Body of pancreas (tissue), 4 donors: Measurements from ENCODE around the gene QKI. TPM values are rescaled to one million over a fixed set of nuclear protein-coding genes. Genes with fewer than 3 reads are reported as not detected.

Experiments used
- ATAC-seq: fragments of 150-250 bp; one replicate; pipeline ENCODE4 v1.9.1; 2016
- DNase-seq, 4 donors: peaks; one replicate each; pipeline ENCODE4 v3.0.0-alpha.2; 2019
- H3K27ac ChIP-seq, 4 donors: fragments of 200-600 bp; sonication (generic); 1 replicate in 3 of 4; 2 replicates in 1 of 4; pipeline versions ENCODE4 v1.5.1 to v1.6.1; 2016 to 2019; ENCODE audit warnings: mild to moderate bottlenecking in 1 of 4, mixed read lengths in 1 of 4, moderate library complexity in 1 of 4
- H3K27me3 ChIP-seq, 2 donors: fragments of 200-600 bp; sonication (generic); one replicate each; pipeline ENCODE4 v1.6.0; 2016; ENCODE audit warnings: mild to moderate bottlenecking in 1 of 2
- H3K36me3 ChIP-seq, 2 donors: fragments of 200-600 bp; sonication (generic); replicated peaks in 1 of 2; 2 replicates each; pipeline ENCODE4 v1.5.1; 2016; ENCODE audit warnings: low read depth in 2 of 2; ENCODE audit not compliant: insufficient read depth in 1 of 2
- H3K4me1 ChIP-seq: fragments of 200-600 bp; sonication (generic); one replicate; pipeline ENCODE4 v1.6.0; 2016
- H3K4me3 ChIP-seq, 2 donors: fragments of 200-600 bp; sonication (generic); 1 replicate in 1 of 2; 2 replicates in 1 of 2; pipeline ENCODE4 v1.5.1; 2016 to 2019
- H3K9me3 ChIP-seq, 3 donors: fragments of 200-600 bp; sonication (generic); 1 replicate in 2 of 3; 2 replicates in 1 of 3; pipeline ENCODE4 v1.5.1; 2016
- POLR2A ChIP-seq, 3 donors: fragments of 450-650 bp; IDR thresholded peaks; one replicate each; pipeline ENCODE4 v1.6.1; 2016; ENCODE audit warnings: antibody characterized with exemption in 3 of 3, mild to moderate bottlenecking in 2 of 3
- WGBS, 2 donors: methylation state at CpG; one replicate each; pipeline ENCODE4 v1.1.5; 2017; 5-methylcytosine and 5-hydroxymethylcytosine counted together
- intact Hi-C: fragments of 100-400 bp; cut with DNase I; formaldehyde crosslinking; loops from one replicate; pipeline ENCODE4 v1.15.1; 2023
- total RNA-seq, 2 donors: library from RNA; depleted of rRNA; stranded (reverse); fragments of >200 nt; gene quantifications; one replicate each; pipeline ENCODE4 v1.1.0, GENCODE V29; 2016
- TF ChIP-seq, protein P1 (sequence below), 7 experiments: fragments of 450-650 bp in 4 of 7; fragments of 200-600 bp in 3 of 7; sonication (generic) in 3 of 7; IDR thresholded peaks; one replicate each; pipeline ENCODE4 v1.5.1; 2016 to 2019; ENCODE audit warnings: antibody characterized with exemption in 7 of 7

The QKI gene
- total RNA-seq, 2 donors from 2014 or later = 60.4 to 61.3 TPM

DNA sequence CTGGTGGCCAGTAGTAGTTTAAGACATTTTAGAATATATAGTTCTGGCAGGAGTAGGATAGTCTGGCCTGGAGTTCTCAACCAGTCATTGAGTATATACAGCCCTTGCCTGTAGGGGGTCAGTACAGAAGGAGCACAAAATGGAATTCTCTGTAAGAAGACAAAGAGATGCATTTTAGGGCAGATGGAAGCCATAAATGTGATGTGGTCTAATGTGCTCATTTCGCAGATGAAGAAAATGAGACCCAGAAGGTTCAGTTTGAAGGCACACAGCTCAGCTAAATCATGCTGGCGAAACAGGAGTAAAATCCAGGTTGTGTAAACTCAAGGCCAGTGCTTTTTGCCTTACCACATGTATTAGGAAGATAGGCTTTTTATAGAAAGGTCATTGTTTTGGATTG lies 29.6 kb downstream of the QKI start:
- H3K27me3 ChIP-seq = no peaks in the 10 kb centered on the region
- TF ChIP-seq POLR2A (IDR thresholded peaks at IDR 0.05) = no peak
- TF ChIP-seq, protein P1, sequence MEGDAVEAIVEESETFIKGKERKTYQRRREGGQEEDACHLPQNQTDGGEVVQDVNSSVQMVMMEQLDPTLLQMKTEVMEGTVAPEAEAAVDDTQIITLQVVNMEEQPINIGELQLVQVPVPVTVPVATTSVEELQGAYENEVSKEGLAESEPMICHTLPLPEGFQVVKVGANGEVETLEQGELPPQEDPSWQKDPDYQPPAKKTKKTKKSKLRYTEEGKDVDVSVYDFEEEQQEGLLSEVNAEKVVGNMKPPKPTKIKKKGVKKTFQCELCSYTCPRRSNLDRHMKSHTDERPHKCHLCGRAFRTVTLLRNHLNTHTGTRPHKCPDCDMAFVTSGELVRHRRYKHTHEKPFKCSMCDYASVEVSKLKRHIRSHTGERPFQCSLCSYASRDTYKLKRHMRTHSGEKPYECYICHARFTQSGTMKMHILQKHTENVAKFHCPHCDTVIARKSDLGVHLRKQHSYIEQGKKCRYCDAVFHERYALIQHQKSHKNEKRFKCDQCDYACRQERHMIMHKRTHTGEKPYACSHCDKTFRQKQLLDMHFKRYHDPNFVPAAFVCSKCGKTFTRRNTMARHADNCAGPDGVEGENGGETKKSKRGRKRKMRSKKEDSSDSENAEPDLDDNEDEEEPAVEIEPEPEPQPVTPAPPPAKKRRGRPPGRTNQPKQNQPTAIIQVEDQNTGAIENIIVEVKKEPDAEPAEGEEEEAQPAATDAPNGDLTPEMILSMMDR (IDR thresholded peaks at IDR 0.05) = no peak
- intact Hi-C loops = no loop called here
- 55 to 61% methylated on average over 2 of the region's 2 CpGs for WGBS, 2 donors
- H3K9me3 ChIP-seq = no peaks in the 10 kb centered on the region
- H3K27ac ChIP-seq = no peak overlapping the region
- ATAC-seq = peak; percentile 24
- peaks cover 30% of the 10 kb centered on the region for H3K4me1 ChIP-seq
- no peak overlapping the region for H3K4me3 ChIP-seq
- no peak for DNase-seq
- H3K36me3 ChIP-seq = no peaks in the 10 kb centered on the region

DNA sequence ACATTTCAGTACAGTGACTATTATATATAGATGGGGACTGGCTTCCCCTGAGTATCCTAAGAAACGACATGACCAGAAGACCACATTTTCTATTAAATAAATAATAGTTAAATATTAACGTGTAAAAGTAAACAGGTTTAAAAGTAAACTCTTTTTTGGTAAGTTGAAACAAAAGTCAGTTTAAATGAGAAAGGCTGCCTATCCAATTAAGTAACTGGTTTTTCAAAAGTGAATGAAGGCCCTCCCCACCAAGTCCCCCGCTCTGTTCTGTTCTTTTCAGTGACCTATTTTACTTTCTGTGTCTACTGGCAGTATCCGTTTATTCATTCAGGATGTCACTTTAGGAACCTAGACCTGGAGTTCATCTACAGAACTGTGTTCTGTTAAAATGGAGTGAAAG lies 32.0 kb downstream of the QKI start:
- H3K27ac ChIP-seq = no peak overlapping the region
- peaks cover 26% of the 10 kb centered on the region for H3K4me1 ChIP-seq
- DNase-seq (no peak), ATAC-seq (no peak)
- no peaks in the 10 kb centered on the region for H3K9me3 ChIP-seq
- H3K36me3 ChIP-seq = no peaks in the 10 kb centered on the region
- no peaks in the 10 kb centered on the region for H3K27me3 ChIP-seq
- 44% methylated on average over 4 of the region's 4 CpGs for WGBS, 2 donors
- intact Hi-C loops = no loop called here
- H3K4me3 ChIP-seq = no peak overlapping the region
- no peak for TF ChIP-seq POLR2A (IDR thresholded peaks at IDR 0.05)
- TF ChIP-seq, protein P1 (IDR thresholded peaks at IDR 0.05) = no peak

DNA sequence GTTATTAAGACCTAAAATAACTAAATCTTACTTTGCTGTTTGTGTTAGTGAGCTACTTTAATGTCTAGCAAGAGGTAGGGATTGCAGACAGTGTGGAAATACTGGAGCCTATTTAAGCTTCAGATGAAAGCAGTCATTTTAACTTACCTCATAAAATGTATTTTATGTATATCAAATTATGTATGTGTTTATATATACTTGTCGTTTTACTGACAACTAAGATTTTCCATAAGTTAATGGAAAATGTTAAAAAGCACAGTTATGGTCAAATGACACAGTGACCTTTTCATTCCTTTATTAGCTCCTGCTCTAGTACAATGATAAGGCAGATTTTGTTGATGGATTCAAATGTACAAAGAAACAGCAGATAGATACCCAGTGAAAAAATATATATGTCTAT lies 34.6 kb downstream of the QKI start:
- H3K4me1 ChIP-seq = peaks cover 12% of the 10 kb centered on the region
- WGBS, 2 donors = 6 to 13% methylated on average over 1 of the region's 1 CpG
- no peak for TF ChIP-seq POLR2A (IDR thresholded peaks at IDR 0.05)
- TF ChIP-seq, protein P1 (IDR thresholded peaks at IDR 0.05) = no peak

DNA sequence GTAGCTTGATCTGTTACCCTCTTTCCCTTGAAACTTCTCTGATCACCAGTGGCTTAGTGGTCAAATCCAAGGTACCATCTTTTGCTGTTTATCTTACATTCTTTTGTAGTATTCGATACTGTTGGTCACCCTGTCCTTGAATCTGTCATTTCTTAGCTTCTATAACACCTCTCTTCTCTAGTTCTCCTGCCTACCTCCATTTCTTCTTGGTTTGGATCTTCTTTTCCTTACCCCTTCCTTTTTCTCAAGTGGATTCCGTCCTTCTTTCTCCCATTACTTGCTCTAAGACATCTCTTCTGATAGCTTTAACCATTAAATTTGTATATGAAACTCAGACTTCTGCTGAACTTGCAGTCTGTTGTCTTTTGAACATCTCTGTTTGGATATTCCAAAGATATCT lies 39.9 kb downstream of the QKI start:
- DNase-seq (no peak), ATAC-seq (no peak)
- intact Hi-C loops = no loop called here
- H3K4me1 ChIP-seq = peaks cover 18% of the 10 kb centered on the region
- WGBS, 2 donors = 77 to 85% methylated on average over 2 of the region's 2 CpGs
- no peaks in the 10 kb centered on the region for H3K36me3 ChIP-seq
- no peak overlapping the region for H3K27ac ChIP-seq
- no peaks in the 10 kb centered on the region for H3K9me3 ChIP-seq
- no peaks in the 10 kb centered on the region for H3K27me3 ChIP-seq
- no peak overlapping the region for H3K4me3 ChIP-seq
- TF ChIP-seq, protein P1 (IDR thresholded peaks at IDR 0.05) = no peak
- no peak for TF ChIP-seq POLR2A (IDR thresholded peaks at IDR 0.05)

More for the DNA sequence above, 34.6 kb downstream of the QKI start:
- Histone ChIP-seq H3K9me3 (no peaks in the 10 kb centered on the region), H3K36me3 (no peaks in the 10 kb centered on the region), H3K4me3 (no peak overlapping the region), H3K27me3 (no peaks in the 10 kb centered on the region), H3K27ac (no peak overlapping the region)
- intact Hi-C loops = no loop called here
- ATAC-seq (no peak), DNase-seq (no peak)

DNA sequence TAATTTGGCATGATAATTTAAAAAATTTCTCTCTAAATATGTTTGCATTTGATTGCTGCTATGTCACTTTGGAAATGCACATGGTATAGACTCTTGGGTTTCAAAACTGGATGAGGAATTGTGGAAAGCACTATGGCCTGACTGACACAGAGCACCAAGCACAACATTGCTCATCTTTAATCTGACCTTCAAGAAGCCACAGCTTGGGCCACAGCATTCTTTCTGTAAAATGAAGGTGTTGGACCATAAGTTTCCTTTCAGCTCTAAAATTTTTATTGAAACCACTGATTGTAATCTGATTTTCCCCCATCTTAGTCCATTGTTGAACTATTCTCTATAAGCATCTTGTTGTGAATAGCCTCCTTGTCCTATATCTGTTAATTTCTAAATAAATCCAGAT lies 41.0 kb downstream of the QKI start:
- no peaks in the 10 kb centered on the region for H3K36me3 ChIP-seq
- no peaks in the 10 kb centered on the region for H3K27me3 ChIP-seq
- no peak overlapping the region for H3K4me3 ChIP-seq
- intact Hi-C loops = no loop called here
- no peak for TF ChIP-seq POLR2A (IDR thresholded peaks at IDR 0.05)
- TF ChIP-seq, protein P1 (IDR thresholded peaks at IDR 0.05) = no peak
- DNase-seq = no peak
- no peak overlapping the region for H3K27ac ChIP-seq
- peaks cover 26% of the 10 kb centered on the region for H3K4me1 ChIP-seq
- H3K9me3 ChIP-seq = no peaks in the 10 kb centered on the region
- no peak for ATAC-seq
